ENCODE measurements around the gene LARP4. TPM values are rescaled to one million over a fixed set of nuclear protein-coding genes. Genes with fewer than 3 reads are reported as not detected.
"Not testable (repeated sequence)": the region's sequence is repeated elsewhere in the genome, so short reads cannot be mapped to it uniquely, and the experiment has no call there.

The LARP4 gene
- 87.3 TPM for total RNA-seq

DNA sequence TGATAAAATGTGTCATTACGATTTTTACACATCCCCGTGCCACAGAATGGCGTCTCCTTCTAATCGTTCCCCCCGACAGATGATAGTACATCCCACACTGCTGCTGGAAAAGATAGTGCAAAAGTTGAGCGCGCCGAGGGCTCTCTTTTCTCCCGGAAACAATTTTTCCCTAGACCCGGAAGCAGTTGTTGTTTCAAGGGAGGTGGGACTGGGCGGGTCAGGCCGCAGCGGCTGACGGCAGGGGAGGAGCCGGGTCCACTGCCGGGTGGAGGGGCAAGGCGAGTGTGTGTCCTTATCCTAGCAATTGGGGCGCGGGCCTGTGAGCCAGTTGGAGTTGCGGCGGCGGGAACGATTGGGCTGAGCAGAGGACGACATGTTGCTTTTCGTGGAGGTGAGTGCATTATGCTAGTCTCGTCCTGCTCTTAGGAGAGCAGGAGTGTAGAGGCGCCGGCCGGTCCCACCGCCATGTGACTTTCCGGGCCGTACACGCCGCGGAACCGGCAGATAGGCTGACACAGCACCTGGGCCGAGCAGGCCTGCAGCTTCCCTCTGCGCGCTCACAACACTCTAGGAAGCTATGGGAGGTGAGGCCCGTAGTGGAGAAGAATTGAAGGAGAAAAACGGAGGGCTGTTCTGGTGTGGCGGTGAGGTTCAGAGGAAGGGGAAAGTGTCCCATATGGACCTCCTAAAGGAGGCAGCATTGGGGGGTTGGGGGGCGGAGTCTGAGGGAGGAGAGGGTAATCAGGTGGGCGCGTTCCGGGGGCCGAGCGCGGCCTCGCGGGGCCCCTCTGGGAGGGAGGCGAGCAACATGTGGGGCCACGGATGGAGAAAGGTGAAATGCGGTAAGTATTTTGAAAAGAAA is at the start of gene LARP4:
Gene LARP4 (plus strand): TSS at position 248 of the 862 bp plus-strand sequence. CDS start 126 bp downstream, at position 374.
- peak; percentile 98 for DNase-seq

DNA sequence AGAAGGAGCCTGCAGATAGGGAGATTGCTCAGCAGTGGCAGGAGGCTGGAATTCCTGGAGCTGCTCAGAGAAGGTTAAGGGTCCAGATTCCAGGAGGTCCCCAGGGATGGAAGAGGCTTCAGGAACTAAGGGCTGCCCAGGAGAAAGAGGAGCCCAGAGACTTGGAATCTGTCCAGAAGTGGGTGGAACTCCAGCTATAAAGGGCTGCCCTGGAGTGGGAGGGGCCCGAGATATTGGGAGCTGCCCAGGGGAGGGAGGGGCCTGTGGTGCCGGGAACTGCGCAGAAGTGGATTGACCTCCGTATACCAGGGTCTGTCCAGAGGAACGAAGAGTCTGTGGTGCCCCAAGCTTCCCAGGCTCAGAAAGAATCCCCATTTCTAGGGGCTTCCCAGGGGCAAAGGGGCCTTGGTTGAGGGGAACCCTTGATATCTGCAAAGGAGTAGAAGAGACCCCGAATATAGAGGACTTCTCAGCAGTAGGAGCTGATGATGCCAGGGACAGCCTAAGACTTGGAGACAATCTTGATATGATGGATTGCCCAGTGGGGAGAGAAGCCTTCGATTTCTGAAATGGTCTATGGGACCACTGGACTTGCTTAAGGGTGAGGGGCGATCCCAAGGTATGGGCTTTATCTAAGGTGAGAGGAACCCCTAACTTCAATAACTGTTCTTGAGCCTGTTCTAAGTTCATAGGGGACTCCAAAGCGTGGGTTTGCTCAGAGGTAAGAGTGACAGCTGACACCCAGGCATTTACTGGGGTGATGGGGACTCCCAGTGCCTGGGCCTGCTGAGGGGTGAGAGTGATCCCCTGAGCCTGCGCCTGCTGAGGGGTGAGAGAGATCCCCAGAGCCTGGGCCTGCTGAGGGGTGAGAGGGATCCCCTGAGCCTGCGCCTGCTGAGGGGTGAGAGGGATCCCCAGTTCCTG is 49.3 kb upstream of the LARP4 start:
- DNase-seq = peak; percentile 13

DNA sequence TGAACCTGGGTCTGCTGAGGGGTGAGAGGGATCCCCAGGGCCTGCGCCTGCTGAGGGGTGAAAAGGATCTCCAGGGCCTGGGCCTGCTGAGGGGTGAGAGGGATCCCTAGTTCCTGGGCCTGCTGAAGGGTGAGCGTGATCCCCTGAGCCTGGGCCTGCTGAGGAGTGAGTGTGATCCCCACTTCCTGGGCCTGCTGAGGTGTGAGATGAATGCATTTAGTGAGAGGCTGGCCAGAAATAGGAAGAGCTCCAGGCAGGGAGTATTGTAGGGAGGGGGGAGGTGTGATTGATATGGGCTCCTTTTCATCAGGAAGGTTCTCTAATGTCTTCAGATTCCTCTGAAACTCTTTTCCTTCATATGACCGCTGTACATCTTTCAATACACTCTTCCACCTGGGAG is 47.3 kb upstream of the LARP4 start:
- no peak for DNase-seq

DNA sequence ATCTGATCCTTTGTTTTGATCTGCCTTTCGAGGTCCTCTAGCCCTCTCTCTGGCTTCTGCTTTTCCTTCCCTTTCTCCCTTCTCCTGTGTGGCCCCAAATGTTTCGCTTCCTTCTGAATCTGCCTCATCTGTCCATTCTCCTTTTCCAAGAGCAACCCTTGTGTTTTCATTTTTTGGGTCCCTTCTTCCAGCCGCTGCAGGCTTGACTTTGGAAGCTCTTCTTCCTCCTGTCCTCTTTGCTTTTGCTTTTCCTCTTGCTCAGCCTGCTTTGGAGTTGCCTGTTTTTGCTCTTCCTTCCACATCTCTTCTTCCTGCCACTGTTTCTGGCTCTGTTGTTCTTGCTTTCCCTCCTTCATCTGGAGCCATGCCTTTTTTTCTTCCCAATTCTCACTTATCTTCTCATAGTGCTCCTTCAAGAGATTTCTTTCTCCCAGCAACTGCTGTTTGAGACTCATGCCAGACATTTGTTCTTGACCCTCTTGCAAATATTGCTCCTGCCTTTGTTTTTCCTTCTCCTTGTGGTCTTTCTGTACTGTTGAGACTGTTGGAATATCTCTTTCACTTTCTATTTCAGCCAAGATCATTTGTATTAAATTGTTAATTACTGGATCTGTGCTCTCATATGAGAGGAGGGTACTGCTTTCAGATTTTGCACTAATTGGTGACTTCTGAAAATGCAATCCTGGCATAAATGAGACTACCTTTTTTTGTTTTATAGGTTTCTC is 46.7 kb upstream of the LARP4 start:
- no peak for DNase-seq

DNA sequence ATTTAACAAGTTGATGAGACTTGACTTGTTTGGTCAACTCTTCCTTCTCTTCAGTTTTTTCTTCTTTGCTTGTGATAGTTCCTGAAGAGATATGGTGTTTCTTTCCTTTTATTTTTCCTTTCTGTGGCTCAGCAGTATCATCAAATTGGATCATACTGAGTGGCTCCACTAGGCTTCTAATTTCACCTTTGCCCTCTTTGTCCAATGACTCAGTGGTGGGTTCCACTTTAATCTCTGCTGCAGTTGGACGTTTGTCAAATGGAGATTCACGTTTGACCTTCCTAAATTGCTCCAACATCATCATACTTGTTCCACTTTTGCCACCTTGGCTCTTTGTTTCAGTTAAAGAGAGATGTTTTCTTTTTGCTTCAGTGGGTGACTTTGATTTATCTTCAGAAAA is 45.8 kb upstream of the LARP4 start:
- DNase-seq = no peak

DNA sequence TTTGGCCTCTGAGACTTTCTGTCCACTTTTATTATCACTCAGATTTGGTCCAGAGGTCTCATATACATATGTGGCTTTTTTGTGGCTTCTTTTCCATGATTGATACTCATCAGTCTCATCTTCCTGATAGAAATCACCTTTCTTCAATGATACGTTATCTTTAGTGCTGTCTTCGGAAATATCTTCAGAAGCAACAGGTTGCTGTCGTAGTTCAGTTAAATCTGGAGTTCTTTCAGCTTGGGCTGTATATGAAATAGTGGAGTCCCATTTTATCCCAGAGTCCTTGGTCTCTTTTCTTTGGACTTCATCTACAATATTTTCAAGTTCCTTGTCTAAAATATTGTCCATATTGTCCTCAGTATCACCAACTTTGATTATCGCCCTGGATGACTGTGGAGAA is 45.3 kb upstream of the LARP4 start:
- DNase-seq = no peak

DNA sequence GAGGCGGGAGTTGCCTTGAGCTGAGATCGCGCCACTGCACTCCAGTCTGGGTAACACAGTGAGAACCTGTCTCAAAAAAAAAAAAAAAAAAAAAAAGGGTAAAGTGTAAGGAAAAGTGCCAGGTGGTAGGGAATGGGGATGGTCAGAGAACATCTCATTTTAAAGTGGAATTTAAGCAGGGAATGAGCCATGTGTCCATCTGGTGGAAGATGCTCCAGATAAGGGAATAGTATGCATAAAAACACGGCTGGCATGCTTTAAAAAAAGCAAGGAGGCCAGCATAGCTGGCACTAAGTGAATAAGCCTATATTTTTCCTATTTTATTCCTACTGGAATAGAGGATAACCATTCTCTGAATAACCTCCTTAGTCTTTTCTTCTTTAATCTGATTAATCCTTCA is 38.0 kb upstream of the LARP4 start:
- no peak for DNase-seq

DNA sequence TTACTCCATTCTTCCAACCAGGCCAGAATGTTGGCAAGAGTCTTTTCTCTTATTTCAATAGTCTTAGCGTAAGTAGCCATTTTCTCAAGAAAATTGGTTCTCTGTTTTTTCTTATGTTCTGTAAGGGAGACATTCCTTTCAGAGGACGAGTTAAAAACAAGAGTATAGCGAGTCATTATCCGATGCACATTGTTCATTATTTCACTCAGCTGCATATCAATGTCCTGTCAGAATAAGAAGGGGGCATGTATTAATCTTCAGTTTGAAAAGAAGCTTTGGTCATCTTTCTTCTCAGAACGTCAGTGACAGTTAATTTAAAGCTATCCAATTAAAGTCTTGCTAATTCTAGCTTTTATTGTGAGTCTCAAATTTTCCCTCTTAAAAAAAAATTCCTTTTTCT is 37.5 kb upstream of the LARP4 start:
- no peak for DNase-seq

DNA sequence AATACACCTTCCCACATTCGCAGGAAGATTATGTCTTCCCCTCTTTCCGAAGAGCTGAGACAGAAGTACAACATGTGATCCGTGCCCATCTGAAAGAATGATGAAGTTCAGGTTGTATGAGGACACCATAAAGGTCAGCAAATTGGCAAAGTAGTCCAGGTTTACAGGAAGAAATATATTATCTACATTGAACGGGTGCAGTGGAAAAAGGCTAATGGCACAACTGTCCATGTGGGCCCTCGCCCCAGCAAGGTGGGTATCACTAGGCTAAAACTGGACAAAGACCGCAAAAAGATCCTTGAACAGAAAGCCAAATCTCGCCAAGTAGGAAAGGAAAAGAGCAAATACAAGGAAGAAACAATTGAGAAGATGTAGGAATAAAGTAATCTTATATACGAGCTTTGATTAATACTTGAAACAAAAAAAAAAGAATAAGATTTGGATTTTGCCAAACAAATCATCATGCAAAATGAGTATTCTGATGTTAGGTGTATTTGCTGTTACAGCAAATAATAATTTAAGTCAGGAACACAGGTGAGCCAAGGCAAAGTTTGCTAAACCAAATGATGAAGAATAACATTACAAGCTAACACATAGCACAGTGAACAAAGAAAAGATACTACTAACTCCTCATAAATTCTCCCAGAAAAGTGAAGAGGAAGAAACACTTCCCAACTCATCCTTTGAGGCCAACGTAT is 34.8 kb upstream of the LARP4 start:
- no peak for DNase-seq

DNA sequence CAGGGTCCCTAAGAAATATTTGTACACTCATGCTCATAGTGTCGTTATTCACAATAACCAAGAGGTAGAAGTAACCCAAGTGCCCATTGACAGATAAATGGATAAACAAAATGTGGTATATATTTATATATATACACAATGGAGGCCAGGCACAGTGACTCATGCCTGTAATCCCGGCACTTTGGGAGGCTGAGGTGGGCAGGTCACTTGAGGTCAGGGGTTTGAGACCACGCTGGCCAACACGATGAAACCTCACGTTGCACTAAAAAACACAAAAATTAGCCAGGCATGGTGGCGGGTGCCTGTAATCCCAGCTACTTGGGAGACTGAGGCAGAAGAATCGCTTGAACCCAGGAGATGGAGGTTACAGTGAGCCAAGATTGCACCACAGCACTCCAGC is 30.0 kb upstream of the LARP4 start:
- DNase-seq = not testable (repeated sequence)

DNA sequence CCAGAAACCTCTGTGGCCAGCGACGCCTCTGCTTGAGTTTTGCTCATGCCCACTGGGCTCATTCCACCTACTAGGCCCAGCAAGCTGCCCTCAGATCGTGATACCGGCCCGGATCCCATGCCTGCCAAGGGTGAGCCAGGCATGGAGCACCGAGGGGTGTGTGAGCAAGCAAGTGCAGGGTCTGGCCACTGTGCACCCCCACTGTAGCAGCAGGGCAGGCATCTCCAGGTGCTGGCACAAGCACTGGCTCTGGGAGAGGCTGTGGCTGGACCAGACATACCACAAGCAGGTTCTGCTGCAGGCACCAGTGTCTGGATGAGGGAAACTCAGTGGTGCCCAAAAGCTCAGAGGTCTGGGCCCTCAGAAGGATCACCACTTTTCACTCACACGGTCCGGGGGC is 24.9 kb upstream of the LARP4 start:
- DNase-seq = no peak

DNA sequence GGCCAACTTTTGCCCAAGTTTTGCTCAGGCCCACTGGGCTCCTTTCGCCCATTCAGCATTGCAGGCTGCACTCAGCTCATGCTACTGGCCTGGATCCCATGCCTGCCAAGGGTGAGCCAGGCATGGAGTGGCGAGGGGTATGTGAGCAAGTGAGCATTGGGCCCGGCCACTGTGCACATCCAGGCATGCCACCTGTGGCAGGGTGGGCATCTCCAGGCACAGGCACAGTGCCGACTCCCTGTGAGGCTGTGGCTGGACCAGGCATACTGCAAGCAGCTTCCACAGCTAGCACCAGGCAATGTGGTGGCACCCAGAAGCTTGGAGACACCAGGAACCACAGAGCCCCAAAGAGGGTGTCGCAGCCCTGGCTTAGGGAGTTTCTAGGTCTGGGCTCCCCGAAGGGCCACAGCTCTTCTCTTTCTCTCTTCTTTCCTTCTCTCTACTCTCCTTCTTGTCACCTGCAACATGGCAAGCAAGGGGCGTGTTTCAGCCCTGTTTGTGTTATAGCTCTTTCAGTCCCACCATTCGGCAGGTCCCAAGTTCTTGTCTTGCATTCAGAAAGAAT is 19.8 kb upstream of the LARP4 start:
- DNase-seq = no peak

DNA sequence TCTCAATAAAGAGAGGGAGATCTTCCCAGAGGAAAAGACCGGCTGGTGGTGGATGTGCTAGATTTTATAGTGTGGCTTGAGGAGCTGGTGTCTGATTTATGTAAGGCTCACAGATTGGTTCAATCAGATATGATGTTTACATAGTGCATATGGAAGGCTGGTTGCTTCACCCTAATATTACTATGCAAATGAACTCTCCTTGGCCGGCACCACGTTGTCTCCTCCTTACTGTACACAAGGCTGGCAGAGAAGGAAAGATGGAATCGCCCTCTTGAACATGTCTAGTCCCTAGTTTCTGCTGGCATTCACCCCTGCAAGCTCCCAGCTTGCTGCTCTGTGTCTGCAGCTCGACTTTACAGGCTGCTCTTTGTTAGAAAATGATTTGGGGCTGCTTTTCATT is 13.2 kb upstream of the LARP4 start:
- DNase-seq = no peak

DNA sequence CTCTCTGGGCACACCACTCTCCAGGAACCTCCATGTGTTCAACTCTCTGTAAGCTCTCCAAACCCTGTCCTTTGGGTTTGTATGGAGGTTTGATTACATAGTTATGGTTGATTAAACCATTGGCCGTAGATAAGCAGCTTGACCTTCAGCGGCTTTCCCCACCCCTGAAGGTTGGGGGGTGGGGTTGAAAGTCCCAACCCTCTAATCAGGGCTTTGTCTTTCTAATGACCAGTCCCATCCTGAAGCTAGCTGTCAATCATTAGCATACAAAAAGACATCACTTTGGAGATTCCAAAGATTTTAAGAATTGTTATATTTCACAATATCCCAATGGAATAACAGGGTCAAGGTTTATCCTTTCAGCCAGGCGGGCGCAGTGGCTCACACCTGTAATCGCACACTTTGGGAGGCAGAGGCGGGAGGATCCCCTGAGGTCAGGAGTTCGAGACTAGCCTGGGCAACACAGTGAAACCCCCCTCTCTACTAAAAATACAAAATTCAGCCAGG is 12.7 kb upstream of the LARP4 start:
- no peak for DNase-seq

DNA sequence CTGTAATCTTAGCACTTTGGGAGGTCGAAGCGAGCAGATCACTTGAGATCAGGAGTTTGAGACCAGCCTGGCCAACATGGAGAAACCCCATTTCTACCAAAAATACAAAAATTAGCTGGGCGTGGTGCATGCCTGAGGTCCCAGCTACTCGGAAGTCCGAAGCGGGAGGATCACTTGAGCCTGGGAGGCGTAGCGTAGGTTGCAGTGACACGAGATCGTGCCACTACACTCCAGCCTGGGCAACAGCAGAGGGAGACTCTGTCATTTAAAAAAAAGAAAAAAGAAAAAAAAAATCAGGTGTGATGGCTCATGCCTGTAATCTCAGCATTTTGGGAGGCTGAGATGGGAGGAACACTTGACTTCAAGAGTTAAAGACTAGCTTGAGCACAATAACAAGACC is 11.9 kb upstream of the LARP4 start:
- DNase-seq = not testable (repeated sequence)

DNA sequence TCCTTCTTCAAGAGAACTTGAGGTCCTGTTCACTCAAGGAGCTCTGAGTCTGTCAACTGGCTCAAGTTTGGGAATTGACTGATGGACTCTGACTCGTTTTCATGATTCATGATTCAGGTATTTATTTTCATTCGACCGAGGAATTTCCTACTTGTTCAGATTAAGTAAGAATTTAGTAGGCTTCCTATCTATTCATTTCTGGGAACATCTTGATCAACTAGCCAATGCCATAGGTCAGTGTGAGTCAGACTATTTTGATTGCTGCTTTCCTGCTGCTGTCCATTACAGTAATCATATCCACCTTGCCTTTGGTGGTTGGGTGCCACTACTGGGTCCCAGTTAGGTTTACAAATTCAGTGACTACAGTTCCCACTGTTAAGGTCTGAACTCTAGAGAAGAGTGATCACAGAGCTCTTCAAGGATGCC is 10.4 kb upstream of the LARP4 start:
- no peak for DNase-seq

DNA sequence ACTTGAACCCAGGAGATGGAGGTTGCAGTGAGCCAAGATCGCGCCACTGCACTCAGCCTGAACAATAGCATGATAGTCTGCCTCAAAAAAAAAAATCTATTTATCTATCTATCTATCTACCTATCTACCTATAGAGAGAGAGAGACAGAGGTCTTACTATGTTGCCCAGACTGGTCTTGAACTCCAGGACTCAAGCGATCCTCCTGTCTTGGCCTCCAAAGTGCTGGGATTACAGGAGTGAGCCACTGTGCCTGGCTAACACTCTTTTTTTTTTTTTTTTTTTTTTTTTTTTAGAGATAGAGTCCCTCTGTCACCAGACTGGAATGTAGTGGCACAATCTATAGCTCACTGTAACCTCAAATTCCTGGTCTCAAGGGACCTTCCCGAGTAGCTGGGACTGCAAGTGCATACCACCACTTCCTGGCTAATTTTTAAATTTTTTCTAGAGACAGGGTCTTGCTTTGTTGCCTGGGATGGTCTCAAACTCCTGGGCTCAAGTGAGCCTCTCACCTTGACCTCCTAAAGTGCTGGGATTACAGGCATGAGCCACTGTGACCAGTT is 6.1 kb upstream of the LARP4 start:
- no peak for DNase-seq

DNA sequence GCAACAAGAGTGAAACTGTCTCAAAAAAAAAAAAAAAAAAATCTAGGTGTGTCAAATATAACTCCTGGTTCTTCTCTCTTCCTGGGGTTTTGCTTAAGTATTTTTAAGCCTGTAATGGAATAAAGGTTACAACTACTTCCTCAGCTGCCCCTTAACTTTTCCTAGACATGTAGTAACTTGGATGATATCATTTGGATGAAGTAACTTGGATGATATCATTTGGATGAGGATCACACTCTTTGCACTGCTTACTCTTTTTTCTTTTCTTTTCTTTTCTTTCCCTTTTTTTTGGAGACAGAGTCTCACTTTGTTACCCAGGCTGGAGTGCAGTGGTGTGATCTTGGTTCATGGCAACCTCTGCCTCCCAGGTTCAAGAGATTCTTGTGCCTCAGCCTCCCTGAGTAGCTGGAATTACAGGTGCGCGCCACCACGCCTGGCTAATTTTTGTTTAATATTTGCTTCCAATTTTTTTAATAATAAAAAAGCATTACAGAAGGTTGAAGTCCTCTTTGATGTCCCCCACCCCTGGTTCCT is 3.5 kb upstream of the LARP4 start:
- DNase-seq = no peak

DNA sequence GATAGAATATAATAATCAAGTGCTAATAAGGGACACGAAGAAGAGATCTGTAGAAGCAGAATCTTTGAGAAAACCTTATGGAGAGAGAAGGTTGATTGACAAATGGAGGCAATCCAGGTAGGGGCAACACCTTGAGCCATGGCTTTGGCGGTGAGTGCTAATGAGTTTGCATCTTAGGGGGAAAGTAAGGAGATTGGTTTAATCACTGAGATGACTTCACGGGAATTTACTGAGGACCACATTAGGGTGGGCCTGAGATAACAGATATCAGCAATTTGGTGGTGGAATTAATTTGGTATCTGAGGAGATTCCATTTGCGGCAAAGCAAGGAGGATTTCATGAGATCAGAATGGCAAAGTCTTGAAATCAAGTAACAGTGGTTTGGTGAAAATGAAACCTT is 1.8 kb upstream of the LARP4 start:
- no peak for DNase-seq

DNA sequence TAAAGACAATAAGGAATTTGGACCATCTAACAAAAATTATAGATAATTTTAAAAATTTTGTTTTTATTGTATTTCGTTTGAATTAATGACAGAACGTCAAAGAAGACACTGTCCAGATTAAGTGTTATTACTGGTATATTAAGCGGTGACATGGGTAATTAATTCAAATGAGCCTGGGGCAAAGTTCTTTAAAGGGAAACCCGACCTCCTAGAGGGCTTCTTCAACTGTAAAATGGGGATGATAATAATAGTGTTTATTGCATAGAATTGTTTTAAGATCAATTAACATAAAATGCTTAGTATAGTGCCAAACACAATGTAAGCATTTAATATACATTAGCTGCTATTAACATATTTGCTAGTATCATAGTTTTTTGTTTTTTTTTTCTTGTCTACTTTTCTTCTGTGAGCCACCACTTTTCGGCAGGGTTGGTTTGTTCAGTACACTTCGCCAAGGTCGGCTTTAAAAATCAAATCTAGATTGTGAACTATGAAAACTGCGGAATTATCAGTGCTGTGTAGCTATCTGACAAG is 514 bp upstream of the LARP4 start:
- DNase-seq = no peak
